ENCODE measurements around the gene FAM76B. TPM values are rescaled to one million over a fixed set of nuclear protein-coding genes. Genes with fewer than 3 reads are reported as not detected.

FAM76B gene
- total and polyA plus RNA-seq, 2 of the 13 experiments (the other 11 are each of a cell fraction or from before 2014, with no cell fraction given), result 20.2 to 24.2 TPM

- TF ChIP-seq RERE (CRISPR knock-in tag; IDR thresholded peaks at IDR 0.05; ENCODE audit: low read depth) (no peak), SNAI1 (CRISPR knock-in tag; IDR thresholded peaks at IDR 0.05; ENCODE audit: borderline replicate concordance) (0 out of 2 replicates have a peak, but pooled peaks have one; percentile 9), MBNL3 (CRISPR knock-in tag; conservative IDR thresholded peaks at IDR 0.05) (no peak), ZMAT5 (CRISPR knock-in tag; IDR thresholded peaks at IDR 0.05; ENCODE audit: borderline replicate concordance, low read depth) (no peak), TEAD3 (CRISPR knock-in tag; optimal IDR thresholded peaks at IDR 0.05; ENCODE audit: borderline replicate concordance) (no peak), ETV5 (CRISPR knock-in tag; IDR thresholded peaks at IDR 0.05; ENCODE audit: borderline replicate concordance) (no peak), SKIL (CRISPR knock-in tag; IDR thresholded peaks at IDR 0.05; ENCODE audit: borderline replicate concordance) (no peak), ZNF589 (CRISPR knock-in tag; conservative IDR thresholded peaks at IDR 0.05) (peak; percentile 5; the same call in 1 of the 2 replicates), DPF2 (CRISPR knock-in tag; IDR thresholded peaks at IDR 0.05; ENCODE audit: borderline replicate concordance, low read depth) (no peak), TERF1 (CRISPR knock-in tag; IDR thresholded peaks at IDR 0.05) (0 out of 2 replicates have a peak, but pooled peaks have one; percentile 37), ZBTB21 (CRISPR knock-in tag; IDR thresholded peaks at IDR 0.05) (peak; percentile 96), ZNF230 (CRISPR knock-in tag; IDR thresholded peaks at IDR 0.05) (peak; percentile 50; the same call in 1 of the 2 replicates), SP2 (CRISPR knock-in tag; IDR thresholded peaks at IDR 0.05) (peak; percentile 88), MNT (IDR thresholded peaks at IDR 0.05) (no peak), ZNF468 (CRISPR knock-in tag; IDR thresholded peaks at IDR 0.05) (no peak)
- TF ChIP-seq, protein P1, sequence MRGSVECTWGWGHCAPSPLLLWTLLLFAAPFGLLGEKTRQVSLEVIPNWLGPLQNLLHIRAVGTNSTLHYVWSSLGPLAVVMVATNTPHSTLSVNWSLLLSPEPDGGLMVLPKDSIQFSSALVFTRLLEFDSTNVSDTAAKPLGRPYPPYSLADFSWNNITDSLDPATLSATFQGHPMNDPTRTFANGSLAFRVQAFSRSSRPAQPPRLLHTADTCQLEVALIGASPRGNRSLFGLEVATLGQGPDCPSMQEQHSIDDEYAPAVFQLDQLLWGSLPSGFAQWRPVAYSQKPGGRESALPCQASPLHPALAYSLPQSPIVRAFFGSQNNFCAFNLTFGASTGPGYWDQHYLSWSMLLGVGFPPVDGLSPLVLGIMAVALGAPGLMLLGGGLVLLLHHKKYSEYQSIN (CRISPR knock-in tag; IDR thresholded peaks at IDR 0.05; ENCODE audit: borderline replicate concordance), result no peak
Observed at GRCh38 chr11:95790123-95790932, 746 bp upstream of the FAM76B start, which contains the start of gene CEP57 (continued).
